Measurements from ENCODE around the gene RAB8B. TPM values are rescaled to one million over a fixed set of nuclear protein-coding genes. Genes with fewer than 3 reads are reported as not detected.
"Not testable (repeated sequence)": the region's sequence is repeated elsewhere in the genome, so short reads cannot be mapped to it uniquely, and the experiment has no call there.

Gene RAB8B
- total RNA-seq, 1 experiment from 2014 or later: 3.4 TPM

DNA sequence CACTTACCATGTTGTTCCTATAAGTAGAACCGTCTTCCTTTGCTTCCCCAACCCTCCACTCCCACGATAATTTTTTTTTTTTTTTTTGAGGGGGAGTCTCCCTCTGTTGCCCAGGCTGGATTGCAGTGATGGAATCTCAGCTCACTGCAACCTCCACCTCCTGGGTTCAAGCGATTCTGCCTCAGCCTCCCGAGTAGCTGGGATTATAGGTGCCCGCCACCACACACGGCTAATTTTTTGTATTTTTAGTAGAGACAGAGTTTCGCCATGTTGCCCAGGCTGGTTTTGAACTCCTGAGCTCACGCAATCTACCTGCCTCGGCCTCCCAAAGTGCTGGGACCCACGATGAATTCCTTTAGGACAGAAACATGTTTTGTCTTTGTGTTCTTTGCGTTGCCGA, 19.4 kb downstream of the RAB8B start:
- not testable (repeated sequence) for DNase-seq (ENCODE audit: low spot score)

DNA sequence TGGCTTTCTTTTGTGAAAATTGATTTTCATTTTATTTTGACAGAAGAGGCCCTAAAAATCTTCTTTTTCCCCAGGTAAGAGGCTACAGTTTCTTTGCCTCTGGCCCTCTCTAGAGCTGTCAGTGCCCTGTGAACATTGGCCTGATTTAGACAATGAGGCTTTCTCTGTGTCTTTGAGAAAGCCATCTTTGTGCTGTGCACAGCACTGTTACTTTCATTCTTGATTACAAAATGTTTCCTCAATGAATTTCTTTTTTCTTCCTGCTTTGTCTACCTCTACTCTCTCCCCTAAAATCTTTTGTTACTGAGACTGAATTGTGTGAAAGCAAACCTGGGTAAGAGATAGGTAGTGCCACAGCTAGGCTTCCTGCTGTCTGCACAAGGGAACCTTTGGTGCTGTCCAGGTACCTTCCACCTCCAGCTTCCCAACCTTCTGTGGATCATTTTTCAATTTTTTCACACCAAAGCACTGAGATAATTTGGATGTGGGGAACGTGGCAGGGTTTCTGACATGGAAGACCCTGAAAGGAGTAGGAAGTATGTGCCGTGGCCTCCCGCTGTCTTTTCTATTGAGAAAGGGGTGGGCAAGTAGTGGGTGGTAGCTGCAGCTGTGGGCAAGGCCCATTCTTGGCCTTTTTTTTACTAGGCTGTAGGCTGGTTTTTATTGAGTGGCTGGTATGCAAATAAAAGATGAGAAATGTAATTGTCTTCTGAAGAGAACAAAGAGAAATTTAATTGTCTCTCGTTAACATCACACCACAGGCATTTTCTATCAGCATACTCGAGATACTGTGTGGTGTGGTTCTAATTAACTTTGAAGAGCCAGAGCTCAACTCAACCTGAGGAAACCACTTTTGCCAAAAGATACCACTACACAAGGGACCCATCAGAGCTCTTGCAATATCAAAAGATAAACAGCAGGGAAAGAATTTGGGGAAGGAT, 21.0 kb downstream of the RAB8B start:
- DNase-seq (ENCODE audit: low spot score): no peak

DNA sequence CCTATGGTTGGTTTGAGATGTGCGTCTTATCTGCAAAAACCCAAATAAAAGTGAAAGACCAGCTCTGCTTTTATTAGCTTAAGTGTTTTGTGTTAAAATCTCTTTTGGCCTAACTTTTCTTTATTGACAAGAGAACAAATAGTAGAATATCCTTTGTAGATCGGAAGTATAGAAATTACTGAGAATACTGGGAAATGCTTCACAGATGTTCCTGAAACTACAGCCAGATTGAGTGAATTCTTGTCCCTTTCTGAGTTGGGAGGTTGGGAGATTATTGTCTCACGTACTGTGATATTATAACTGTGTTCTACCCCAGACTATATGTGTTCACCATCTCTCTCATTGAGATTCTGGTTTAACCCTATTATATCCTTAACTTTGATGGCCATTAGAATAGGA, 21.7 kb downstream of the RAB8B start:
- DNase-seq (ENCODE audit: low spot score): no peak

DNA sequence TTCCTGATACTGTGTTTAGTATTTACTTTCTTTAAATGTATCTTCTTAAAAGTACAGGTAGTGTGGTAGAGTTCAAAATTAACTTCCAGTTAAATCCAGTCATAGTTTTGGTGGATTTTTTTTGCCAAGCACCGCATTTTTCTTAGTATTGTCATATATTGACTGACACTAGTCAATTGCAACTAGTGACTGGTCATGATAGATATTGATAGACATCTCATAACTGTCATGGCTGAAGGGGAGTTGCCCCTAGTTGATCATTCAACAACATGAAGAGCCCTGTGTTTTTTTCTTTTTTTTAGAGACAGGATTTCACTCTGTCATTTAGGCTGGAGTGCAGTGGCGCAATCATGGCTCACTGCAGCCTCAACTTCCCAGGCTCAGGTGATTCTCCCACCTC, 22.1 kb downstream of the RAB8B start:
- no peak for DNase-seq (ENCODE audit: low spot score)

DNA sequence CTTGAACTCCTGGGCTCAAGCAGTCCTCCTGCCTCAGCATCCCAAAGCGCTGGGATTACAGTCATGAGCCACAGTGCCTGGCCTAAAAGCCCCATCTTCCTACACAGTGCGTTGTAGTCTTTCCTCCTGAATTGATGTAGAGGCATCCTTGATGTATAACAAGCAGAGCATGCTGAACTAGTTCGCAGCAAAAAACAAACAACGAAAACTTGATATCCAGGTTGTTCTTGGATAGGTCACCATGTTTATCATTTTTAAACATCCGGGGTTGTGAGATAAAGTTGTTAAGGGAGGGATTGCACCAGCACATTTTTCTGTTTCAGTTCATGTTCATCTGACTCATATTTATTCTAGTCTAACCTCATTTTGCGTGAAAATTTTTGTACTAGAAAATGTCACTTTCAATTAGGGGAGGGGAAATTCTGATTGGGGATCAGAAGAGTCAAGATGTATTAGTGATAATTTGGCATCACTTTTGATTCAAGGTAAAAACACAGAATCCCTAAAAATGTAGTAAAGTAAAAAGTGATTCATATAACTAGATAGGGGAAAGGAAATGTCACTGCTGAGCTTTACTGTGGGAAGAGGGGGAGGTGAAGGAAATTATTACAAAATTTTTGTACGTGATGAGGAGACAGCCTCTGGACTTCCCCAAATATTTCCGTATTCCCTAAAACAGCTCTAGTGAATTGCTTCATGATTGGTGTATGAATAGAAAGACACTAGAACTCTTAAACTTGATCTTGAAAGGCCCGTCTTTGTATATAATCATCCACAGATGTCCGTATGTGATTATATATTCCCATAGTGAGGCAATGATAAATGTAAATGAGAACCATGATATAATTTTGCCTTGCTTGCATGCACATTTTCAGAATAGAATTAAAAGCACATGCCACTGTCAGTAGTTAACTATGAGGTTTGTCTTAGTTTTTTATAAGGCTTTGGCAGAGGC, 22.9 kb downstream of the RAB8B start:
- no peak for DNase-seq (ENCODE audit: low spot score)

DNA sequence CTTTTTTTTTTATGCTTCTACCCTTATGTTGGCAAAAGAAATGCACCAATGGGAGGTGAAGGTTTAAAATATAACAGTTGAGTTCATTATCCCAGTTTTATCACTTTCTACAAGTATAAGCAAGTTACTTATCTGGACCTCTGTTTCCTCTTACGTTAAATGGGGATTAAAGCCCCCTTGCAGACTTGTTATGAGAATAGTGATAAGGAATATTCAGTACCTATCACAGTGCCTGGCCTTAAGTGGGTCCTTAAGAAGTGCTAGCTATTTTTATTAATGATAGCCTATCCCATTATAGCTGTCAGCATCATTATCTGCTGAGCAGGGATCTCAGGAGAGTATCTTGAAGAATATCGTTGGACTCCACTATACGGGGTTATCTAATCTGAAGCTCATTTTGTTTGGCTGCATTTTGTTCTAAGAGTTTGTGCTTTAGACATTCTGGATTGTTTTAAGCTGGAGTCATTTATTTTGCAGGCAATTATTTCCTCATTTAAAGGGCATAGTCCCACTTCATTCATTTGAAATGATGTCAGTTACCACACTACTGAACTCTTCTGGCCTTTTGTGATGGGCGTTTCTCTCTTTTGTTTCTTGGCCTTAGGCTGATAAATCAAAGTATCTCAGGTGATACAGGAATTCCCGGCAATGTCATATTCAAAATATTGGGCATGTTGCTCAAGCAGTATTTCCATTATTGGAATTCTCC, 28.8 kb downstream of the RAB8B start:
- DNase-seq (ENCODE audit: low spot score): no peak

DNA sequence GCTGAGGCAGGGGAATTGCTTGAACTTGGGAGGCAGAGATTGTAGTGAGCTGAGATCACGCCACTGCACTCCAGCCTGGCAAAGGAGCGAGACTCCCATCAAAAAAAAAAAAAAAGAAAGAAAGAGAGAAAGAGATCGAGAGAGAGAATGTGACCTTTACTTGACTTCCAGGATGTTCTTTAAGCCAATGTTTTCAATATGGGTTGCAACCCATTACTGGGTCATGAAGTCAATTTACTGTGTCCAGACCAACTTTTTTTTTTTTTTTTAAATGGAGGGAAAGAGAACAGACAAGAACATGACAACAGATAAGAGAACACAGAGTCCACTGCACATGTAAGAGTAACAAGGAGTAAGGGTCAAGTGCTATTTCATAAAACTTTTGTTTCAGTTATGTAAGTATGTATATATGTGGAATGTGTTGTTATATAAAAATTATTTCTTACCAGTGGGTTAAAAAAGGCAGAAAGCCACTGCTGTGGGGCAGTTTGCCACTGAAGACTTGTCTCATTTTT, 29.8 kb downstream of the RAB8B start:
- DNase-seq (ENCODE audit: low spot score): no peak

DNA sequence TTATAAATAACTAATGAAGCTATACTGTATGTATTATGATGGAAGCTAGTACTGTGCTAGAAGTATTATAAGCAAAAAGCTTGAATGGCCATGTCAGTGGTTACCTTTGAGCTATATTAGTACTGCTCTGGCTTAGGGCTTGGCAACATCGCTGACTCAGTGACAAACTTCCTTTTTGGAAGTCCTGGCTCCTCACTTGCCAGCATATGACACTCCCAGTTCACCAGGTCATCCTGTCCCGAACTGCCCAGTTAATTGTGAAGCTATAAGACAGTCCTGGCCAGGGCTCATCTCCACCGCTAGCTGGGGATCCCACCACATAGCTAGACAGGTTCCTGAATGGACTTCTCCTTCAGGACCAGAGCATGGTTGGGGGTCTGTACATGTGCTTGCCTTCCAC, 31.9 kb downstream of the RAB8B start:
- DNase-seq (ENCODE audit: low spot score): no peak

DNA sequence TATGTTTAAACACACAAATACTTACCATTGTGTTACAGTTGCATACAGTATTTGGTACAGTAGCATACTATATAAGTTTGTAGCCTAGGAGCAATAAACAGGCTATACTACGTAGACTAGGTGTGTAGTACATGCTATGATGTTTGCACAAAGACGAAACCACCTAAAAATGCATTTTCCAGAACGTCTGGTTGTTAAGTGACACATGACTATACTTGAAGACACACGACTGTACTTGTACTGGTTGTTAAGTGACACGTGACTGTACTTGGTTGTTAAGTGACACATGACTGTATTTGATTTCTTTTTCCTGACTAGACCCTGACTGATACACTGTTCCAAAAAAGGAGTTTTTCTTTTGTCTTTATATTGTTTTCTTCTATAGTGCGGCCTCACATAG, 34.1 kb downstream of the RAB8B start:
- DNase-seq (ENCODE audit: low spot score): no peak

DNA sequence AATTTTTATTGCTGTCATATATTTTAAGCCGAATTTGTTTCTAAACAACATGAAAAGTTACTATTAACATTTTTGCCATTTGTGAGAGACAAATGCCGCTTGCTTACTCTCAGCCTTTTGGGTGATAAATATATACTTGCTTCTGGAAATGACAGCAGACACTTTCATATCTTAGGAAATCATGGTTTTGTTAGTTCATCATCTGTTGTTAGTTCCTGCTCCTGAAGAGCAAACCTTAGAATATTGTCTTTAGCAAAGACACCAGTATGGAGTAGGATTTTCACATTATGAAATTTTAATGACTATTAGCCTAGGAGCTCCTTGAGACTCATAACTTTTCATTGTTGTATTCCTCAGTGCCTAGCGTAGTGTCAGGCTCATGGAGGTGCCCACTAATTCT, 36.0 kb downstream of the RAB8B start:
- no peak for DNase-seq (ENCODE audit: low spot score)

DNA sequence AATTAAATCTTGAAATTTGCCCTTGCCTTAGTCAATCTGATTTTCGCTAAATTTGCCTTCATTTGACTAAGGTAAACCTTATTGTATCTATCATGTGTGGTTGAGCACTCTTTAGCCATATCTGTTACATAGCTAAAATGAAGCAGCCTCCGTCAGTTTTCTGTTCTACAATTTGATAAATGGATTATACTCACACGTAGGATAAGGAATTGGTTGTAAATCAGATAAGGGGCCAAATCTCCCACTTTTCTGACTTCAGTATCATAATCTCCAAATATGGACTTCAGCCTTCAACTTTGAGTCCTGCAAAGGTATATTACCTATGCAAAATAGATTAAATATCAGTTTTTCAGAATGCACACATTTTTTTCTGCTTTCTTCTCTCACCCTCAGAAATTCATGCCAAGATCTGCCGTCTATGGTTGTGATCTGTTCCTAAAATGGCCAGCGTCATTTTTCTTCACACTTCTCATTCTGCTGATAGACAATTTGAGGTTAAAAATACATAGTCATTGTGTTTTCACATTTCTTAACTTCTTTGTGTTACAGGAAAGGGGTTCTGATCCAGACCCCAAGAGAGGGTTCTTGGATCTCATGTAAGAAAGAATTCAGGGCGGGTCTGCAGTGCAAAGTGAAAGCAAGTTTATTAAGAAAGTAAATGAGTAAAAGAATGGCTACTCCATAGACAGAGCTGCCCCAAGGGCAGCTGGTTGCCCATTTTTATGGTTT, 36.9 kb downstream of the RAB8B start:
- DNase-seq (ENCODE audit: low spot score): no peak

DNA sequence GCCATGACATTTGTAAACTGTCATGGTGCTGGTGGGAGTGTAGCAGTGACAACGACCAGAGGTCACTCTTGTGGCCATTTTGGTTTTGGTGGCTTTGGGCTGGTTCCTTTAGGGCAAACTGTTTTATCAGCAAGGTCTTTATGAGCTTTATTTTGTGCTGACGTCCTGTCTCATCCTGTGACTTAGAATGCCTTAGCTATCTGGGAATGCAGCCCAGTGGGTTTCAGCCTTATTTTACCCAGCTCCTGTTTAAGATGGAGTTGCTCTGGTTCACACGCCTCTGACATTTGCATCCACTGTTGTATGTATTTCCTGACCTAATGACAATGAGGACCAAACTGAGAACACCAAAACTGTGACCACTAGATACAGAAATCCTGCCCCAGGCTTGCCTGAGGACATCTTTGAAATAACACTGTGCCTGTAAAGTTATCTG, 37.6 kb downstream of the RAB8B start:
- DNase-seq (ENCODE audit: low spot score): no peak

DNA sequence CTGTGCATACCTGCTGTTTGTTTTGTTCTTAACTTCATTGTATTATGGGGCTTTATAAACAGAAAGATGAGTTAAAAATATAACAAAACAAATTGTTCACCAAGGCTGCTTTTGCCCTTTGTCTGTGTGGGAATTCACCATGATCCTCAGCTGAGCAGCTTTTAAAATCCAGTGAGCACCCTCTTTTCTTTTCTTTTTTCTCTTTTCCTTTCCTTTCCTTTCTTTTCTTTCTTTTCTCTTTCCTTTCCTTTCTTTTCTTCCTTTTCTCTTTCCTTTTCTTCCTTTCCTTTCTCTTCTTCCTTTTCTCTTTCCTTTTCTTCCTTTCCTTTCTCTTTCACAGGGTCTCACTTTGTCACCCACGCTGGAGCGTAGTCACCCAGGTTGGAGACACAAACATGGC, 38.3 kb downstream of the RAB8B start:
- no peak for DNase-seq (ENCODE audit: low spot score)

DNA sequence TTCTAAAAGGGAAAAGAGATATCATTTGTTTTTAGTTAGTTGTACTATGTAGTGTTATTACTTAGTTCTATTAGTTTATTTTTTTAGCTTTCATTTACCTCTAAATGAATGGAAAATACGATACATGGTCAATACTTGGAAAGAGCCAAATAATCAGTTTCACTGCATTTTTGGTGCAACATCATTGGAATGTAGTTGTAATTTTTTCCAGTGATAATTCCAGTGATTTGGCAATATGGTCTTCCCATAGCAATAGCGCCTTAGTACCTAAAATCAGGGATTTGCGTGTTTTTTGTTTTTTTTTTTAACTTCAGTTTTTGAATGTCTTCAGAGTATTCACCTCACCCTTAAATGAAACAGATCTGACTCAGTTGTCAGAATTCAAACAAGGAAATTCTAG, 41.8 kb downstream of the RAB8B start:
- DNase-seq (ENCODE audit: low spot score): no peak

DNA sequence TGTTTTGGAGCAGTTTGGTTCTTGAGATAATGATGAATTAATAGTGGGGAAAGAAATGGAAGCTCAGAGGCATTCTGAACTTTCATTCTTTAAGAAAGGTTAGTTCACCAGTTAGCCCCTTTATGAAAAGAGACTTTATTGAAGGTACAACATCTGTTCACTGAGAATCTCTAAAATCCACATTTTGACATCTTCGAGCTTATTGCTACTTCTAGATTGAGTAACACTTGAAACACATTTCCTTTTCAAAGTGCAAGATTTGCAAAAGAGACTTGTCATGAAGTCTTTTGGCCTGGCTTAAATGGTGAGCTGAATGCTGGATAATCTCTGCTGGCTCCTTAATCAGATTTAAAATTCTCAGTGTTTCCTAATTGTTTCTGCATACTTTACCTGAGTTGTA, 42.3 kb downstream of the RAB8B start:
- no peak for DNase-seq (ENCODE audit: low spot score)

DNA sequence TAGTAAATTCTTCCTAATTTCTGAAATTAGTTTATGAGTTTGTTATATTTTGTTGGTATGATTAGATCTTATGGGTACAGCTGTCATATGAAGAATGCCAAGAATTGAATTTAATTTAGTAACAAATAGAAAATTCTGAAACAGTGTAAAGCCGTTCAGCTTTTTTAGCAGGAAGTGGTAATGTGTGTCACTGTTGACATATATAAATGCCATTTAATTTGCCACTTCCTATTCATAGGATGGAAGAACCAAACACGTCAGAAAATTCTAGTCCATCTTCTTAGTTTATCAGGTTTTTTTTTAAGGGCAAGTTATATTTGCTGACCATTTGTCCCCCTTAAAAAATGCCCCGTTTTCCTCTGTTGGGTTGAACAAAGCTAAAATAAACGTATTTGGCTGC, 43.0 kb downstream of the RAB8B start:
- no peak for DNase-seq (ENCODE audit: low spot score)

DNA sequence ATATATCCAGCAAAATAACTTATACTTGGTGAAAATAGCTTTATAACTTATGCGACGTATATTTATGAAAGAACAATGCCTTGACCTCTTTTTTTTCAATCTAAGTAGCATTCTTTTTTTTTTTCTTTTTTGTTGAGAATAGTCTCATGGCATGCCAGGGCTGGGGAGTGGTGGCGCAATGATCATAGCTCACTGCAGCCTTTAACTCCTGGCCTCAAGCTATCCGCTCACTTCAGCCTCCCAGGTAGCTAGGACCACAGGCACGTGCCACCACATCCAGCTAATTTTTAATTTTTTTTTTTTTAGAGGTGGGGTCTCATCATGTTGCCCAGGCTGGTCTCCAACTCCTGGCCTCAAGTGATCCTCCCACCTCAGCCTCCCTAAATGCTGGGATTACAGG, 43.5 kb downstream of the RAB8B start:
- DNase-seq (ENCODE audit: low spot score): no peak

DNA sequence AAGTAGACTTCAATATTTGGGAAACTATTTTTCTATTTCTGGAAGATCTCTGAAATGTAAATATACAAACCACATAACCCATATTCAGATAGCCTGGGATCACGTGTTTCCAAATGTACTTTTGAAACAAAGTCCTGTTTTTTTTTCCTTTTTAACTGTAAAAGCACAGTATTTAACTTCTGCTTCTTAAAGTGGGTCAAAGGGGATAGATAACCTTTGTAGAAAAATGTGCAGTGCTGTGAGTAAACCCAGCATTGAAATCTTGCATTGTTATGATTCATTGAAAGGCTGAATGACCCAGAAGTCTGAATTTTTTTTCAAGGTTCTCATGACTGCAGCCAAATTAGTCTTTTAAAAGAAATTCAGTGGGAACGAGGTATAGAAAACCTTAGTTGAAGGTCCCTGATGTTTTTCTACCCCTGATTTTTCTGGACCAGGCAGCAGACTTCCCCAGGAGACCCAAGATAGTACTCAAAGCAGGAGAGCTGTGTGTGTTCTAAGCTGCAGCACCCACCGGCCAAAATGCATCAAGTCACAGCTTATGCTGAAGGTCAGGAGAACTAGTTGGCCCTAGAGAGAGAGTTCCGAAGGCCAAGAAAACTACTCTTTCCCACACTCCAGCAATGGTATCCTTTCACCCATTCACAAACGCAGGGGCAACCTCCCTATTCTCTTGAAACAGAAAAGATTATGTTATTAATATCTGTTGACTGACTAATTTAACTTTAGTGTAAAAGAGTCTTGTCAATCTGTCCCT, 44.4 kb downstream of the RAB8B start:
- DNase-seq (ENCODE audit: low spot score): no peak

DNA sequence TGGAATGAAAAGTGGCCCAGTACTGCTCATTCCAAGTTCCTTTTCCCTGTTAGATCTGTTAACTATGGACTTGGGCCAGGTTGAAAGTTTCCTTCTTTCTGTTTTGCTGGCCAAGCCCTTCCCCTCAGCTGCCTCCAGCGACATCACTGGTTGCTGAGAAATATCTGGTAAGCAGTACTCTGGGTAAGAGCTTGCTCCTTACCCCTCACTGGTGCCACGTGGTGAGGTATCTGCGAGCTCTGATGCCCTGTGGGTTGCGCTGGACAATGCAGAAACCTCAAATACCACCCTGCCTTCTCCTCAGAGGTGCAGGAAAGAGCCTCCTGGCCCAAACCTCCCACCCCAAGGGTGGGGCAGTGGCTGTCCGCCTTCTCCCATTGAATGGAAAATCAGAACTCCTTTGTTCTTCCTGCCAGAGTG, 45.1 kb downstream of the RAB8B start:
- DNase-seq (ENCODE audit: low spot score): no peak

DNA sequence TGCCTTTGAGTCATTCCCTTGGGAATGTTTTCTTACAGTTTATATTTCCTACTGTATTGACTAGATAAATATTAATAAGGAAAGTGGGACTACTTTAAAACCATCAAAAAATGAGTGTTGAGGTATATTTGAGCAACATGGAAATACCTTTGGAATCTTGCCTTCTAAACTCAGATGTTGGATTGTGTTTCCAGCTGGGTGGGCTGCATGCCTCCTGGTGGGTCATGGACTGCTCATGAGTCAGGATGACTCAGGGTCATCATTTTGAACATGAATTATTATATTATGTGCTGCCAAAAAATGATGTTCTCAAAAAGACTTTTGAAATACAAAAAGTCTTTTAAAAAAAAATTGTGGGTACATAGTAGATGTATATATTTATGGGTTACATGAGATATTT, 46.9 kb downstream of the RAB8B start:
- DNase-seq (ENCODE audit: low spot score): no peak
